PC-9 (cell line): ENCODE results near the gene VSIG4. TPM values are rescaled to one million over a fixed set of nuclear protein-coding genes. Genes with fewer than 3 reads are reported as not detected.

Experiments used
- BruUV-seq: library from RNA; stranded (reverse); fragments of 400-500 nt; replicated peaks from 2 replicates; lab custom pipeline; 2021; lab: Mats Ljungman, UMichigan
- CTCF ChIA-PET: fragments of 300-600 bp; sonication (Branson Sonifier 250); formaldehyde crosslinking; loops from one replicate; lab custom pipeline; 2022; ENCODE audit warnings: antibody characterized with exemption; lab: Charles Lee
- POLR2A ChIA-PET: fragments of 300-600 bp; sonication (Branson Sonifier 250); formaldehyde crosslinking; loops from one replicate; lab custom pipeline; 2022; ENCODE audit warnings: antibody characterized with exemption; ENCODE audit not compliant: unreplicated experiment; lab: Charles Lee
- DNase-seq, 2 experiments: peaks; one replicate each; pipeline versions ENCODE4 v3.0.0 to v3.0.0-alpha.2; 2015 to 2022; ENCODE audit warnings: mixed read lengths in 1 of 2
- H2AFZ ChIP-seq: fragments of 200-600 bp; sonication (generic); 2 replicates; pipeline ENCODE4 v1.8.1; 2017; ENCODE audit warnings: antibody characterized with exemption
- H3F3A ChIP-seq: fragments of 200-600 bp; sonication (generic); 2 replicates; pipeline ENCODE4 v1.8.1; 2017; ENCODE audit warnings: antibody characterized with exemption, mild to moderate bottlenecking, low read depth; ENCODE audit not compliant: insufficient read depth
- H3K27ac ChIP-seq: fragments of 200-600 bp; sonication (generic); 2 replicates; pipeline ENCODE4 v1.6.1; 2016; ENCODE audit warnings: mixed run types
- H3K27me3 ChIP-seq: fragments of 200-600 bp; sonication (generic); 2 replicates; pipeline ENCODE4 v1.6.1; 2016; ENCODE audit warnings: low read depth, mixed run types; ENCODE audit not compliant: insufficient read depth
- H3K36me3 ChIP-seq: fragments of 200-600 bp; sonication (generic); 2 replicates; pipeline ENCODE4 v1.6.1; 2016; ENCODE audit warnings: low read depth, mixed run types
- H3K4me1 ChIP-seq: fragments of 200-600 bp; sonication (generic); replicated peaks from 2 replicates; pipeline ENCODE4 v1.6.1; 2016; ENCODE audit warnings: mixed run types; ENCODE audit not compliant: insufficient read depth
- H3K4me2 ChIP-seq: fragments of 200-600 bp; sonication (generic); 2 replicates; pipeline ENCODE4 v1.6.1; 2017; ENCODE audit warnings: mixed run types
- H3K4me3 ChIP-seq: fragments of 200-600 bp; sonication (generic); 2 replicates; pipeline ENCODE4 v1.6.1; 2016; ENCODE audit warnings: mixed run types
- H3K79me2 ChIP-seq: fragments of 200-600 bp; sonication (generic); 2 replicates; pipeline ENCODE4 v1.6.1; 2017; ENCODE audit warnings: low read depth, mixed run types
- H3K9me2 ChIP-seq: fragments of 200-600 bp; sonication (generic); 2 replicates; pipeline ENCODE4 v1.8.1; 2017; ENCODE audit warnings: mild to moderate bottlenecking; ENCODE audit not compliant: insufficient read depth
- H3K9me3 ChIP-seq: fragments of 200-600 bp; sonication (generic); 2 replicates; pipeline ENCODE4 v1.8.1; 2016; ENCODE audit warnings: low read depth; ENCODE audit not compliant: insufficient read depth
- H4K20me1 ChIP-seq: fragments of 200-600 bp; sonication (generic); 2 replicates; pipeline ENCODE4 v1.8.1; 2017; ENCODE audit not compliant: insufficient read depth
- EZH2 ChIP-seq: fragments of 200-600 bp; sonication (generic); IDR thresholded peaks from 2 replicates; pipeline ENCODE4 v1.8.0; 2017; ENCODE audit warnings: antibody characterized with exemption, low read depth
- intact Hi-C: fragments of 100-400 bp; cut with micrococcal nuclease; formaldehyde crosslinking; loops from one replicate; pipeline ENCODE4 v1.10.0; 2022; ENCODE audit not compliant: unreplicated experiment
- total RNA-seq: library from RNA; stranded (reverse); gene quantifications from 2 replicates; pipeline ENCODE4 v1.2.3, GENCODE V29; 2021
- TF ChIP-seq, protein P1 (sequence below): fragments of 200-600 bp; sonication (generic); conservative IDR thresholded peaks from 2 replicates; pipeline ENCODE4 v1.6.1; 2017; ENCODE audit warnings: mixed run types, antibody characterized with exemption, mild to moderate bottlenecking, moderate library complexity

VSIG4 gene
- total RNA-seq, 1 experiment from 2014 or later: not detected

DNA sequence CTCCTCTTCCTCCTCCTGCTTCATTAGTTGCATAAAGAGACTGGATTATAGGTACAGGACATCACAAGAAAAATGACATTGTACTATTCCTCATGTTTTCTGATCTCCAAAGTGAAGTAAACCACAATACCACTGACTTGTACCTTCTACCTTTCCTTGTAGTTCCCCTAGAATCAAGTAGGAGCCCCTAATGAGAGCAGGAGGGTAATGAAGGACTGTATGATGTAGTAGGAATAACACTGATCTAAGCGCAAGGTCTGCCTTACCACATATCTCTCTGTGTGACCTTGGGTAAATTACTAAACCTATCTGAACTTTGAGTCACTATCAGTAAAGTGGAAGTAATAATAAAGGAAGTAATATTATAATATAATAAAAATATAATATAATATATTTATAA lies 3.6 kb downstream of the VSIG4 start:
- no peaks in the 10 kb centered on the region for H3K9me2 ChIP-seq
- H3K9me3 ChIP-seq: no peaks in the 10 kb centered on the region
- no peaks in the 10 kb centered on the region for H3F3A ChIP-seq
- DNase-seq: no peak
- no peaks in the 10 kb centered on the region for H3K27me3 ChIP-seq
- H3K79me2 ChIP-seq: no peaks in the 10 kb centered on the region
- TF ChIP-seq, protein P1, sequence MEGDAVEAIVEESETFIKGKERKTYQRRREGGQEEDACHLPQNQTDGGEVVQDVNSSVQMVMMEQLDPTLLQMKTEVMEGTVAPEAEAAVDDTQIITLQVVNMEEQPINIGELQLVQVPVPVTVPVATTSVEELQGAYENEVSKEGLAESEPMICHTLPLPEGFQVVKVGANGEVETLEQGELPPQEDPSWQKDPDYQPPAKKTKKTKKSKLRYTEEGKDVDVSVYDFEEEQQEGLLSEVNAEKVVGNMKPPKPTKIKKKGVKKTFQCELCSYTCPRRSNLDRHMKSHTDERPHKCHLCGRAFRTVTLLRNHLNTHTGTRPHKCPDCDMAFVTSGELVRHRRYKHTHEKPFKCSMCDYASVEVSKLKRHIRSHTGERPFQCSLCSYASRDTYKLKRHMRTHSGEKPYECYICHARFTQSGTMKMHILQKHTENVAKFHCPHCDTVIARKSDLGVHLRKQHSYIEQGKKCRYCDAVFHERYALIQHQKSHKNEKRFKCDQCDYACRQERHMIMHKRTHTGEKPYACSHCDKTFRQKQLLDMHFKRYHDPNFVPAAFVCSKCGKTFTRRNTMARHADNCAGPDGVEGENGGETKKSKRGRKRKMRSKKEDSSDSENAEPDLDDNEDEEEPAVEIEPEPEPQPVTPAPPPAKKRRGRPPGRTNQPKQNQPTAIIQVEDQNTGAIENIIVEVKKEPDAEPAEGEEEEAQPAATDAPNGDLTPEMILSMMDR: no peak
- no peak for TF ChIP-seq EZH2
- no TSS peak for BruUV-seq
- H3K36me3 ChIP-seq: no peaks in the 10 kb centered on the region
- intact Hi-C loops: no loop called here
- no peaks in the 10 kb centered on the region for H3K4me1 ChIP-seq
- no peaks in the 10 kb centered on the region for H4K20me1 ChIP-seq
- no peak overlapping the region for H3K4me2 ChIP-seq
- ChIA-PET CTCF (no interaction called here), POLR2A (no interaction called here)
- H3K4me3 ChIP-seq: no peak overlapping the region
- H2AFZ ChIP-seq: no peak overlapping the region
- H3K27ac ChIP-seq: no peak overlapping the region

DNA sequence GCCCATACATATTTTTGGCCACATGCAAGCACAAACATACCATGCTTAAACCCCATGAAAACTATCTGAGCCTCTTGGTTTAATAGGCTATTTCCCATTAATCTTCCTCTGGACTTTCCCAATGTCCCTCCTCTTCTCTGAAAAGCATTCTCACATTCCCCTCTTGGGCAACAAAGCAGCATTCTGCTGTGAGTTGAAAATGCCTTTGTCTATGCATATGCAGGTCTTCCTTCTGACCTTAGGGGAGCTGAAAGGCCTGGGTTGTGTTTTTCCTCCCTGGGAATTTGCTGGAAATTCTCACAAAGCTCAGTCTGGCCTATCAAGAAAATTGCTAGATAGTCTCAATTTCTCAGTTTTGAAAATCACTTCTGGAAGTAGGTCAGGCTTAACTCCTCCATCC lies 4.2 kb downstream of the VSIG4 start:
- no peaks in the 10 kb centered on the region for H4K20me1 ChIP-seq
- no peak overlapping the region for H2AFZ ChIP-seq
- no peak for DNase-seq
- no peaks in the 10 kb centered on the region for H3K79me2 ChIP-seq
- no peaks in the 10 kb centered on the region for H3K27me3 ChIP-seq
- H3K4me1 ChIP-seq: no peaks in the 10 kb centered on the region
- no peak overlapping the region for H3K27ac ChIP-seq
- H3K36me3 ChIP-seq: no peaks in the 10 kb centered on the region
- H3K9me3 ChIP-seq: no peaks in the 10 kb centered on the region
- intact Hi-C loops: no loop called here
- no TSS peak for BruUV-seq
- no peaks in the 10 kb centered on the region for H3F3A ChIP-seq
- H3K4me3 ChIP-seq: no peak overlapping the region
- H3K4me2 ChIP-seq: no peak overlapping the region
- ChIA-PET POLR2A (no interaction called here), CTCF (no interaction called here)
- no peaks in the 10 kb centered on the region for H3K9me2 ChIP-seq
- no peak for TF ChIP-seq EZH2
- TF ChIP-seq, protein P1: no peak

DNA sequence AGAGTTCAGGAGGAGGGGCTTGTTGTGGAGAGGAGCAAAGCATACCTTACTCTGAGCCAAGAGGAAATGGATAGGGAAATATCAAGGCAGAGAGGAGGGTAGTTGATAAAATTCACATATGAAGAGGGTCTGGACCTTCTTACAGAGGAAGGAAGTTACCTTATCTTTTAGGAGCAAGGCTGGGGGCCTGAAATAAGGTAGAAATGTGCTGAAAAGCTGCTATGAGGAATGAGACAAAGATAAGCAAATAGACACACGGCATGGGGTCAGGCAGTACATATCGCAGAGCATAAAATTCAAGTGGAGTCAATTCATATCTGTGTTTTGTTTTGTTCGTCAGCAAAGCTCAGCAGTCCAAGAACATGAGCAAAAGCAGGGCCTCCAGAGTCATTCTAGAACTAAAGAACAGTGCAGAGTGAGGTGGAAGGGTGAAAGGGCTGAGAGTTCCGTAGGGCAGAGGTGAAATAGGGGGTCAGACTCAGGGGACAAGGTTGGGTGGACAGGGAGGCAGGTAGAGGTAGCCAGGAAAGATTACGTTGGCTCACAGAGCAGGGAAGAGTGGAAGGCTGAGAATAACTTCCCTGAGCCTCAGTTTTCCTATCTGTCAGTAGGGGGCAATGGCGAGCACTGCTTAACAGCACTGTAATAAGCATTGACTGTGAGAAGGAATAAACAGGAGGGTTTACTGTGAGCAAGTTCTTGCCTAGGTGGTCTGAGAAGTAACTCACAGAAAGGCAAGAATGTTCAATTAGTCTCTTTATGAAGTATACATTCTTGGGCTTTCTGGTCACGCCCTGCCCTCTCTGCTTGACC lies 9.2 kb downstream of the VSIG4 start:
- intact Hi-C loops: no loop called here
- Histone ChIP-seq H3K27me3 (no peaks in the 10 kb centered on the region), H2AFZ (no peak overlapping the region), H3K4me2 (no peak overlapping the region), H3K9me3 (no peaks in the 10 kb centered on the region), H3K4me3 (no peak overlapping the region), H3K79me2 (no peaks in the 10 kb centered on the region), H3K4me1 (no peaks in the 10 kb centered on the region), H3F3A (no peaks in the 10 kb centered on the region), H3K36me3 (no peaks in the 10 kb centered on the region), H3K9me2 (no peaks in the 10 kb centered on the region), H4K20me1 (no peaks in the 10 kb centered on the region), H3K27ac (no peak overlapping the region)
- BruUV-seq: no TSS peak
- POLR2A ChIA-PET: no interaction called here
- CTCF ChIA-PET: interaction anchor here (0.5 kb wide), 1 partner anchor 41 kb away, joined by 3 read pairs; no protein-coding TSS in a partner anchor
- DNase-seq: no peak
- TF ChIP-seq, protein P1: peak; percentile 47
- TF ChIP-seq EZH2: no peak
